ENCODE data around the gene RGS3. TPM values are rescaled to one million over a fixed set of nuclear protein-coding genes. Genes with fewer than 3 reads are reported as not detected.
A peak's percentile ranks its signal among the peaks of the same experiment; 100 is the strongest.

The RGS3 gene
- total and polyA plus RNA-seq, 2 of the 13 experiments (the other 11 are each of a cell fraction or from before 2014, with no cell fraction given) = 17.1 to 28.8 TPM

- TF ChIP-seq ZNF275 (CRISPR knock-in tag; IDR thresholded peaks at IDR 0.05; ENCODE audit: borderline replicate concordance) = peak; percentile 56; the same call in 1 of the 2 replicates
- no peak for TF ChIP-seq ZNF740 (CRISPR knock-in tag; IDR thresholded peaks at IDR 0.05)
- TF ChIP-seq BRF2 (CRISPR knock-in tag; IDR thresholded peaks at IDR 0.05) = 0 out of 2 replicates have a peak, but pooled peaks have one; percentile 44
- peak; percentile 71 for TF ChIP-seq MXD4 (CRISPR knock-in tag; IDR thresholded peaks at IDR 0.05)
- no peak for TF ChIP-seq ZNF33B (CRISPR knock-in tag; IDR thresholded peaks at IDR 0.05)
- peak; percentile 88 for TF ChIP-seq ZNF430 (CRISPR knock-in tag; IDR thresholded peaks at IDR 0.05)
- no peak for TF ChIP-seq SRSF4 (IDR thresholded peaks at IDR 0.05; ENCODE audit: low read depth, low read length, poor library complexity, severe bottlenecking)
- peak; percentile 69; the same call in 1 of the 2 replicates for TF ChIP-seq MYC (CRISPR knock-in tag; IDR thresholded peaks at IDR 0.05; ENCODE audit: borderline replicate concordance)
- no peak for TF ChIP-seq SP5 (CRISPR knock-in tag; IDR thresholded peaks at IDR 0.05; ENCODE audit: borderline replicate concordance, low read depth)
- peak; percentile 85; the same call in 1 of the 2 replicates for TF ChIP-seq ERF (CRISPR knock-in tag; IDR thresholded peaks at IDR 0.05)
- TF ChIP-seq ZNF280B (CRISPR knock-in tag; IDR thresholded peaks at IDR 0.05; ENCODE audit: borderline replicate concordance) = no peak
- no peak for TF ChIP-seq ZNF724P (CRISPR knock-in tag; IDR thresholded peaks at IDR 0.05; ENCODE audit: borderline replicate concordance)
- TF ChIP-seq TEAD3 (CRISPR knock-in tag; optimal IDR thresholded peaks at IDR 0.05; ENCODE audit: borderline replicate concordance) = peak; percentile 69
- TF ChIP-seq RBM22 (optimal IDR thresholded peaks at IDR 0.05; ENCODE audit: low read length) = no peak
- no peak for TF ChIP-seq KDM1A (CRISPR knock-in tag; IDR thresholded peaks at IDR 0.05)
- TF ChIP-seq ZXDC (CRISPR knock-in tag; IDR thresholded peaks at IDR 0.05) = peak; percentile 60; the same call in 1 of the 2 replicates
- TF ChIP-seq ZNF780A (CRISPR knock-in tag; IDR thresholded peaks at IDR 0.05) = no peak
- no peak for TF ChIP-seq ZBTB14 (CRISPR knock-in tag; IDR thresholded peaks at IDR 0.05)
- TF ChIP-seq IKZF4 (CRISPR knock-in tag; IDR thresholded peaks at IDR 0.05; ENCODE audit: borderline replicate concordance, low read depth, not compliant biosample characterization) = no peak
- TF ChIP-seq ZNF776 (CRISPR knock-in tag; IDR thresholded peaks at IDR 0.05) = no peak
- TF ChIP-seq ETV6 (CRISPR knock-in tag; conservative IDR thresholded peaks at IDR 0.05) = 0 out of 2 replicates have a peak, but pooled peaks have one; percentile 27
Observed at GRCh38 chr9:113609562-113610318, 146.2 kb downstream of the RGS3 start (continued).
